ENCODE data around the gene PHKG1. TPM values are rescaled to one million over a fixed set of nuclear protein-coding genes. Genes with fewer than 3 reads are reported as not detected.
"Not testable (repeated sequence)": the region's sequence is repeated elsewhere in the genome, so short reads cannot be mapped to it uniquely, and the experiment has no call there.

Gene PHKG1
- total RNA-seq, 2 donors from 2014 or later: 0.82 to 2.4 TPM

- no peak for DNase-seq (ENCODE audit: low spot score)
- Histone ChIP-seq H3K27ac (no peak overlapping the region), H3K27me3 (replicated peaks; ENCODE audit: insufficient read depth) (no peaks in the 10 kb centered on the region), H3K4me1 (replicated peaks) (no peaks in the 10 kb centered on the region), H3K36me3 (no peaks in the 10 kb centered on the region), H3K9me3 (no peaks in the 10 kb centered on the region), H3K4me3 (no peak overlapping the region)
- TF ChIP-seq CTCF (IDR thresholded peaks at IDR 0.05): no peak
- intact Hi-C loops (cut with DNase I): no loop called here
- 87% methylated on average over 3 of the region's 3 CpGs for WGBS
These were observed 52.0 kb downstream of the PHKG1 start for GRCh38 chr7:56040730-56041129.

DNA sequence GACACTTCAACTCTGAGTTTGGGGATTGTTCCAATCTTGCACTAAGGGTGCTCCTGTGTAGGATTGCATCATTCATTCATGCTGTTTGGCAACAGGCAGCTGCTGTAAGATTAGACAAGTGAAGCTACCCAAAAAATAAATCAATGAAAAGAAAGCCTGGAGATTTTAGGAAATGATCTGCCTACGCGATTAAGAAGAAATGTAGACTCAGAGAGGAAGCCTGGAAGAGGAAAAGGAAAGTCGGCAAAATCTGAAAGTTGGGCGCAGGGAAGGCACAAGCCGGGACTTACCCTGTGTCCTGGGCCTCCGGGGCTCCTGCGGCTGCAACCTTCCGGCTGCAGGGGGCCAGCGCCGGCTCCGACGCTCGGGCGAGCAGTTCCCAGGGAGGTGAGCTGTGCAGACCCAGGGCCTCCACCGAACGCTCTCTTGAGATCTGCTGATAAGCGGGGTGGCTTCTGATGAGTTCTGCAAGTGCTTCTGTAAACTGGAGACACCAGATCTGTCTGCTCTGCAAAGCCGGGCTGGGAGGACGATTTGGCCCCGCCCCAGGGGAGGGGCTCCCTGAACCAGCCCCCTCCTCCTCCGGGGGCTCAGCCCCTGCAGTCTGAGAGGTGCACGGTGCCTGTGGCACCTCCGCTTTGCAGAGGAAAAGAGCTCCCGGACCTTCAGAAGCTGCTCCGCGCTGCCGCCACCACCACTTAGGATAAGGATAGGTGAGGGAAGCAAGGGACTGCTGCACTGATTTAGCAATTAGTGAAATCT, 58.9 kb downstream of the PHKG1 start:
- H3K27me3 ChIP-seq (replicated peaks; ENCODE audit: insufficient read depth): no peaks in the 10 kb centered on the region
- DNase-seq (ENCODE audit: low spot score): peak; percentile 50
- no peaks in the 10 kb centered on the region for H3K4me1 ChIP-seq (replicated peaks)
- peak overlapping the region; percentile 37 to 51 for H3K4me3 ChIP-seq
- H3K36me3 ChIP-seq: no peaks in the 10 kb centered on the region
- TF ChIP-seq POLR2AphosphoS5 (IDR thresholded peaks at IDR 0.05) (no peak), CTCF (IDR thresholded peaks at IDR 0.05) (peak in 1 of 4 experiments; percentile 26), POLR2A (IDR thresholded peaks at IDR 0.05) (no peak)
- H3K27ac ChIP-seq: peak overlapping the region; percentile 45 to 61
- no peaks in the 10 kb centered on the region for H3K9me3 ChIP-seq
- intact Hi-C loops (cut with DNase I): no loop called here
- under 1% methylated on average over 26 of the region's 27 CpGs for WGBS

DNA sequence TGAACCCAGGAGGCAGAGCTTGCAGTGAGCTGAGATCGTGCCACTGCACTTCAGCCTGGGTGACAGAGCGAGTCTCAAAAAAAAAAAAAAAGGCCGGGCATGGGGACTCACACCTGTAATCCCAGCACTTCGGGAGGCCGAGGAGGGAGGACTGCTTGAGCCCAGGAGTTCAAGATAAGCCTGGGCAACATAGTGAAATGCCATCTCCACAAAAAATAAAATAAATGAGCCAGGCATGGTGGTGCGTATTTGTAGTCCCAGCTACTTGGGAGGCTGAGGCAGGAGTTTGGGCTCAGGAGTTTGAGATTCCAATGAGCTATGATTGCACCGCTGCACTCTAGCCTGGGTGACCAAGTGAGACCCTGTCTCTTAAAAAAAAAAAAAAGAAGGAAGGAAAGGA, 60.2 kb downstream of the PHKG1 start:
- H3K4me1 ChIP-seq (replicated peaks); H3K27ac ChIP-seq; intact Hi-C loops (cut with DNase I); H3K36me3 ChIP-seq; H3K4me3 ChIP-seq; DNase-seq (ENCODE audit: low spot score); H3K9me3 ChIP-seq; H3K27me3 ChIP-seq (replicated peaks; ENCODE audit: insufficient read depth): not testable (repeated sequence)
- WGBS: 96% methylated on average over 7 of the region's 7 CpGs

- H3K4me3 ChIP-seq; H3K27me3 ChIP-seq (replicated peaks; ENCODE audit: insufficient read depth); H3K27ac ChIP-seq; DNase-seq (ENCODE audit: low spot score); H3K36me3 ChIP-seq; intact Hi-C loops (cut with DNase I); H3K9me3 ChIP-seq; H3K4me1 ChIP-seq (replicated peaks): not testable (repeated sequence)
- WGBS: 78% methylated on average over 8 of the region's 8 CpGs
These were observed 61.2 kb downstream of the PHKG1 start for GRCh38 chr7:56031556-56031955.

- Histone ChIP-seq H3K36me3 (no peaks in the 10 kb centered on the region), H3K9me3 (no peaks in the 10 kb centered on the region), H3K27me3 (replicated peaks; ENCODE audit: insufficient read depth) (no peaks in the 10 kb centered on the region), H3K27ac (no peak overlapping the region), H3K4me1 (replicated peaks) (no peaks in the 10 kb centered on the region), H3K4me3 (no peak overlapping the region)
- TF ChIP-seq POLR2AphosphoS5 (IDR thresholded peaks at IDR 0.05) (no peak), POLR2A (IDR thresholded peaks at IDR 0.05) (no peak), CTCF (IDR thresholded peaks at IDR 0.05) (no peak)
- intact Hi-C loops (cut with DNase I): no loop called here
- DNase-seq (ENCODE audit: low spot score): no peak
- 93% methylated on average over 8 of the region's 8 CpGs for WGBS
These were observed 62.4 kb downstream of the PHKG1 start for GRCh38 chr7:56030340-56030739.

Small RNA genes lying within 50 kb of the gene (small RNA-seq; reads per million reads assigned to genes)
- 0 to 0.10 reads per million in 2 donors for gene SNORA15
- gene SNORA22B: 0 reads per million in 2 donors

Other genes starting within 250 kb of the PHKG1 start
- gene SEPTIN14, start 230.2 kb downstream of the PHKG1 start, total RNA-seq: 10 to 100 TPM in 1 of 2 donors, not detected in 1; 26.2 TPM
- 1 to 10 TPM; 7.7 to 8.2 TPM for gene ZNF713, start 205.5 kb downstream of the PHKG1 start, total RNA-seq
- 10 to 100 TPM in 1 of 2 donors, 1 to 10 TPM in 1; 5.8 to 11.6 TPM for gene MRPS17, start 141.1 kb downstream of the PHKG1 start, total RNA-seq
- gene NIPSNAP2, start 128.4 kb downstream of the PHKG1 start, total RNA-seq: 10 to 100 TPM; 83.3 to 84.0 TPM
- gene PSPH, start 41.5 kb downstream of the PHKG1 start, total RNA-seq: 10 to 100 TPM; 25.8 to 47.1 TPM
- 10 to 100 TPM; 60.0 to 64.3 TPM for gene CCT6A, start 41.2 kb downstream of the PHKG1 start, total RNA-seq
- gene SUMF2, start 28.7 kb downstream of the PHKG1 start, total RNA-seq: 100 to 1,000 TPM; 152 to 210 TPM
- gene CHCHD2, start 13.5 kb upstream of the PHKG1 start, total RNA-seq: 100 to 1,000 TPM; 356 to 575 TPM
- gene NUPR2, start 23.5 kb upstream of the PHKG1 start, total RNA-seq: 10 to 100 TPM; 11.1 to 40.4 TPM